Measurements from ENCODE around the gene KRAS. TPM values are rescaled to one million over a fixed set of nuclear protein-coding genes. Genes with fewer than 3 reads are reported as not detected.

Gene KRAS
- total and polyA plus RNA-seq, 2 of the 13 experiments (the other 11 are each of a cell fraction or from before 2014, with no cell fraction given) = 6.5 to 9.8 TPM

DNA sequence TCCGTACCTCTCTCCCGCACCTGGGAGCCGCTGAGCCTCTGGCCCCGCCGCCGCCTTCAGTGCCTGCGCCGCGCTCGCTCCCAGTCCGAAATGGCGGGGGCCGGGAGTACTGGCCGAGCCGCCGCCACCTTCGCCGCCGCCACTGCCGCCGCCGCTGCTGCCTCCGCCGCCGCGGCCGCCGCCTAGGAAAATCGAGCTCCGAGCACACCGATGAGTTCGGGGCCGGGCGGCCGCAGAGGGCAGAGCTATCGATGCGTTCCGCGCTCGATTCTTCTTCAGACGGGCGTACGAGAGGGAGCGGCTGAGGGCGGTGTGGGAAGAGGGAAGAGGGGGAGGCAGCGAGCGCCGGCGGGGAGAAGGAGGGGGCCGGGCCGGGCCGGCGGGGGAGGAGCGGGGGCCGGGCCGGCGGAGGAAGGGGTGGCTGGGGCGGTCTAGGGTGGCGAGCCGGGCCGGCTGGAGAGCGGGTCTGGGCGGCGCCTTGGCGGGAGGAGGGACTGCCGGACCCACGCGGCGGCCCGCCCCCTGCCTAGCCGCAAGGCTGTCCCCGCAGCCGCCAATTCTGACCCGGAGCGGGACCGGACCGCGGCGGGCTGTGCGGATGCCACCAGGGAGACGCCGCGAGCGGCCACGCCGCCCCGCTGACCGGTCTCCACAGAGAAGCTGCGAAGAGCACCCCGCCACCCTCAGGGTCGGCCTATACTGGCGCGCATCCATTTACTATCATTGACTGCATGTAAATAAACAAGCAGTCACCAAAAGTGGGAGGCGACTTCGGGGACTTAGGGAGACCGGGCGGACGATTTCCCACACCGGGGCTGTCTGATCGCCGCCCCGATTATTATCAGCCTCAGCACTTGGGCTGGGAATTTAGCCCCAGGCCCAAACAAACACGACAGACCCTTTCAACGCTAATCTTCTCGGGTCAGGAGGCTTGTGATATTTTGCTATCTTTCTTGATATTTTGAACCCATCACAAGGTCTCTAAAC, at the start of gene KRAS (continued):
- TF ChIP-seq MEF2D (CRISPR knock-in tag; IDR thresholded peaks at IDR 0.05) (no peak), PTBP1 (IDR thresholded peaks at IDR 0.05; ENCODE audit: low read depth, low read length, poor library complexity, severe bottlenecking) (no peak), ZNF558 (CRISPR knock-in tag; IDR thresholded peaks at IDR 0.05; ENCODE audit: borderline replicate concordance) (no peak; the same call in 1 of the 2 replicates), MTF2 (CRISPR knock-in tag; IDR thresholded peaks at IDR 0.05; ENCODE audit: borderline replicate concordance) (peak; percentile 87; the same call in 1 of the 2 replicates), SCMH1 (CRISPR knock-in tag; IDR thresholded peaks at IDR 0.05; ENCODE audit: borderline replicate concordance) (no peak), KLF13 (CRISPR knock-in tag; IDR thresholded peaks at IDR 0.05) (no peak), YEATS4 (CRISPR knock-in tag; IDR thresholded peaks at IDR 0.05; ENCODE audit: borderline replicate concordance) (peak; percentile 30; the same call in 1 of the 2 replicates), GATAD1 (CRISPR knock-in tag; IDR thresholded peaks at IDR 0.05) (peak; percentile 51; the same call in 1 of the 2 replicates), HNF4G (IDR thresholded peaks at IDR 0.05; ENCODE audit: borderline replicate concordance, low read depth, low read length) (no peak), HNF4G (CRISPR knock-in tag; IDR thresholded peaks at IDR 0.05; ENCODE audit: borderline replicate concordance, low read depth) (peak; percentile 33; the same call in 1 of the 2 replicates), HMG20B (CRISPR knock-in tag; conservative IDR thresholded peaks at IDR 0.05) (0 out of 2 replicates have a peak, but pooled peaks have one; percentile 29), ARHGAP35 (CRISPR knock-in tag; IDR thresholded peaks at IDR 0.05; ENCODE audit: borderline replicate concordance) (no peak), NCOA5 (CRISPR knock-in tag; IDR thresholded peaks at IDR 0.05) (no peak), ZNF7 (CRISPR knock-in tag; IDR thresholded peaks at IDR 0.05) (no peak), EP300 (IDR thresholded peaks at IDR 0.05; ENCODE audit: low read depth in 2 of 2, low read length in 2 of 2) (no peak), EP300 (CRISPR knock-in tag; IDR thresholded peaks at IDR 0.05; ENCODE audit: borderline replicate concordance) (no peak), BRD4 (CRISPR knock-in tag; IDR thresholded peaks at IDR 0.05) (no peak), ZNF3 (CRISPR knock-in tag; IDR thresholded peaks at IDR 0.05) (no peak), TBL1XR1 (IDR thresholded peaks at IDR 0.05; ENCODE audit: borderline replicate concordance, low read length, partially characterized antibody) (peak; percentile 25), ASH2L (IDR thresholded peaks at IDR 0.05; ENCODE audit: insufficient read length, low read depth, low read length) (peak; percentile 89), PHF20 (CRISPR knock-in tag; IDR thresholded peaks at IDR 0.05) (peak; percentile 64), ZNF703 (CRISPR knock-in tag; IDR thresholded peaks at IDR 0.05; ENCODE audit: borderline replicate concordance) (no peak), KLF6 (CRISPR knock-in tag; IDR thresholded peaks at IDR 0.05) (0 out of 2 replicates have a peak, but pooled peaks have one; percentile 66)
- TF ChIP-seq, protein P1, sequence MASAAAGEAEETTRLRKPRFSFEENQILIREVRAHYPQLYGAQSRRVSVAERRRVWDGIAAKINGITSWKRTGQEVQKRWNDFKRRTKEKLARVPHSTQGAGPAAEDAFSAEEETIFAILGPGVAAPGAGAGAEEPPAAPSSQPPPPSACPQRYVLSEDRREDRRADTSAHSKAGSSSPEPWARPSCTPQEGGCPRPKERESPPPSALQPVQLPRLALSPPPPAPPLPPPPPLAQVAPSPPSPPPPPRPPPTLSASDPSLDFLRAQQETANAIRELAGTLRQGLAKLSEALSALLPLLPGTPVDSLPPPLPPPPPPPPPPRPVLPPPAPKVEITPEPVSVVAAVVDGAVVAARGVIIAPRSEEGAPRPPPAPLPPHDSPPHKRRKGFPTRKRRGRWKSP (CRISPR knock-in tag; IDR thresholded peaks at IDR 0.05) = 0 out of 2 replicates have a peak, but pooled peaks have one; percentile 56
- TF ChIP-seq, protein P2, sequence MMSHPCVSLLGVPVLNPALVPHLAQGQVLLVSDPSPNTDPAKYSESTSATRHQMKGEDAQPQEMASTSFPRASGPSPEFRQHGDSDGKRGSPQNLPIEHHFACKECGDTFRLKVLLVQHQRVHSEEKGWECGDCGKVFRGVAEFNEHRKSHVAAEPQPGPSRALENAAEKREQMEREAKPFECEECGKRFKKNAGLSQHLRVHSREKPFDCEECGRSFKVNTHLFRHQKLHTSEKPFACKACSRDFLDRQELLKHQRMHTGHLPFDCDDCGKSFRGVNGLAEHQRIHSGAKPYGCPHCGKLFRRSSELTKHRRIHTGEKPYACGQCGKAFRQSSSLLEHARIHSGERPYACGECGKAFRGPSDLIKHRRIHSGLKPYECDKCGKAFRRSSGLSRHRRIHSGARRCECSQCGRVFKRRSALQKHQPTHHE (CRISPR knock-in tag; IDR thresholded peaks at IDR 0.05; ENCODE audit: borderline replicate concordance) = no peak
- TF ChIP-seq, protein P3, sequence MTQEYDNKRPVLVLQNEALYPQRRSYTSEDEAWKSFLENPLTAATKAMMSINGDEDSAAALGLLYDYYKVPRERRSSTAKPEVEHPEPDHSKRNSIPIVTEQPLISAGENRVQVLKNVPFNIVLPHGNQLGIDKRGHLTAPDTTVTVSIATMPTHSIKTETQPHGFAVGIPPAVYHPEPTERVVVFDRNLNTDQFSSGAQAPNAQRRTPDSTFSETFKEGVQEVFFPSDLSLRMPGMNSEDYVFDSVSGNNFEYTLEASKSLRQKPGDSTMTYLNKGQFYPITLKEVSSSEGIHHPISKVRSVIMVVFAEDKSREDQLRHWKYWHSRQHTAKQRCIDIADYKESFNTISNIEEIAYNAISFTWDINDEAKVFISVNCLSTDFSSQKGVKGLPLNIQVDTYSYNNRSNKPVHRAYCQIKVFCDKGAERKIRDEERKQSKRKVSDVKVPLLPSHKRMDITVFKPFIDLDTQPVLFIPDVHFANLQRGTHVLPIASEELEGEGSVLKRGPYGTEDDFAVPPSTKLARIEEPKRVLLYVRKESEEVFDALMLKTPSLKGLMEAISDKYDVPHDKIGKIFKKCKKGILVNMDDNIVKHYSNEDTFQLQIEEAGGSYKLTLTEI (CRISPR knock-in tag; conservative IDR thresholded peaks at IDR 0.05) = no peak
